HCEC 1CT (cell line): ENCODE results near the gene RPS27.

ENCODE experiments used
- DNase-seq: peaks from one replicate; pipeline ENCODE4 v3.0.0-alpha.2; 2017

Gene RPS27

GRCh38 chr1:153990468-153991150 lies at the start of gene RPS27:
RPS27 (plus strand) TSS chr1:153990762; CDS start chr1:153990797, 35 bp downstream.
- DNase-seq = peak; percentile 98

DNA sequence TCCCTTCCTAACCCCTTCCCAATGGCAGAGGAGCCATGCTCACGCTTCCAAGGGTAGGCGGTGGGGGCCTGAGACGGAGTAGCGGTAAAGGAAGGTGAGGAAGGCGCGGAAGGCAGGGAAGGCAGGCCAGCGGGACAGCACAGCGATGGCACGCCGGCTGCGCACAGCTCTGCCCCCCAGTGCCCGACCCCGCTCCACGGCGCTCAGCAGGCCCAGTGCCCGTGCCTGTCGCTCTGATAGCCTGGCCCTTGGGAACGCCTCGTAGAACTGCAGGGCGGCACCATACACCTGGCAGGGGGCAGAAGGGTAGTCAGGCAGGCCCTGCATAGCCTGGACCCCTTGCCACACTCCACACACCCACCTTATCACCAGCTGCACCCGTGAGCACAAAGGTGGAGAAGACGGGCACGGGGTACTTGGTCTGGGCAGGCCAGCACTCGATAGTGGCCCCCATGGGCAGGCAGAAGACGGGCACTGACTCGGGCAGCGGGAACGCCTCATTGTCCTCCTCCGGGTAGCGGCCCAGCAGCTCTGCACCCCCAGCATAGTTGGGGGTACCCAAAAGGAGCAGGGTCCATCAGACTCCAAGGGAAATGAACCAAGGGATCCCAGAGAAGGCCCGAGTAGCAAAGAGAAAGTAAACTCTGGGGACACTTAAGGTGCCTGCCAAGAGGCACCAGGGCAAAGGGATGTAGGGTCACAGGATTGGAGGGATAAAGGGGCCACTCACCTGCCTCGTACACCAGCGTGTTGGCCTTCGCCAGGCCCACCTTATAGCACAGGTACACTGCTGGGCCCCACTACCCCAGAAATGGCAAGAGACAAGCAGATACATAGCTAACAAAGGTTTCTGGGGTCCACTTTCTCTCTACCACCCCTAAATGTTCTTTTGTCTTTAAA lies 48.5 kb upstream of the RPS27 start:
- DNase-seq = no peak

GRCh38 chr1:153942766-153943549 lies 47.6 kb upstream of the RPS27 start:
- no peak for DNase-seq

- no peak for DNase-seq
Observed at GRCh38 chr1:153944005-153944826, 46.3 kb upstream of the RPS27 start.

GRCh38 chr1:153944827-153945117 lies 45.8 kb upstream of the RPS27 start:
- no peak for DNase-seq

- no peak for DNase-seq
Observed at GRCh38 chr1:153945131-153945794, 45.3 kb upstream of the RPS27 start.

GRCh38 chr1:153945795-153946621 lies 44.6 kb upstream of the RPS27 start:
- DNase-seq = peak; percentile 67

DNA sequence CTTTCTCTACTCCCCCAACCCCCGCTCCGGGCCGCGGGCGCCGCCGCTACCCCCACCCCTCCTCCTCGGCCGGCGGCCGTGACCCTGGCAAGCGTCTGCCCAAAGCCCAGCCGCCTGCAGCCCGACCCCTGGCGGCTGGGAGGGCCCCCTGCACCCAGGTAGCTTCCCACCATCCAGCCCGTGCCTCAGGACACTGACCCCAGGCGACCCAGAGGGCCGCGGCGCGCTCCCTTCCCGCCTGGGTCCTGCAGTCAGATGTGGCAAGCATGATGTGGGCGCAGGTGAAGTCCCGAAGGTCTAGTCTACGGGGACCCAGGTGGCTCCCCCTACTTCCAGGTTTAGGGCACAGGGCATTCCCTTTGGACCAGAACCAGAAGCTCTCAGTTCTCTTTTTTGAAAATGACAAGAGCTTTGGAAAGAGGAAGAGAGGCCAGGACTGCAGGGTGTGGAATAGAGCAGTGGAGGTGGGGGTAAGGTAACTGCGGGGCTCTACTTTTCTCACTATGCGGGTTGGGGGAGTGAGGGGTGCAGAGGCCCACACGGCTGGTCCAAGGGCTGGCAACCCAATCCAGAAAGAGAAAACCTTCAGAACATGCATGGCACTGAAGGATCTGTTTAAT lies 43.8 kb upstream of the RPS27 start, which contains the start of gene DENND4B:
TSS of gene DENND4B (minus strand) at position 97 of the 620 bp plus-strand sequence. CDS start 2,344 bp downstream, outside the sequence.
- peak; percentile 79 for DNase-seq

- no peak for DNase-seq
Observed at GRCh38 chr1:153951183-153951582, 39.4 kb upstream of the RPS27 start.

GRCh38 chr1:153951801-153952200 lies 38.8 kb upstream of the RPS27 start:
- no peak for DNase-seq

DNA sequence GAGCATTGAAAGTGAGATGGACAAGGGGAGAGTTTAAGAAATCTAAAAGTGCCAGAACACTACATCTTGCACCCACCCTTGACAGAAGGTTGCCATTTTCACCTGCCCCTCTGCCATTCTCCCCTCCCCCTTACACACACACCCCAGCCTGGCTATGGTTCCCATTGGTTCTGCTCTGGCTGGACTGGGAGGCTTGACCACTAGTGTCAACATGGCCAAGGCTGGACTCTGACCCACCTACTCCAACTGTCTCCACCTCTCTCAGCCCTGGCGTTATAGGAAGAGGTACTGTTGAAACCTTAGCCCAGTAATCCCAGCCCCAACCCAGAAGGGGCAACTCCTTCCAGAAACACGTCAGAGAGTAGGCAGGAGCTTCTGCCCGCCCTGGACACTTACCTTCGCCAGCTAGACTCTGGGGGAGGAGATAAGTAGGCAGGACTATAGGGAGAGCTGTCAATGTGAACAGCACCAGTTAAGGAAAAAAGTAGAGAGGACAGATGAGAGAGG lies 36.6 kb upstream of the RPS27 start:
- DNase-seq = no peak

DNA sequence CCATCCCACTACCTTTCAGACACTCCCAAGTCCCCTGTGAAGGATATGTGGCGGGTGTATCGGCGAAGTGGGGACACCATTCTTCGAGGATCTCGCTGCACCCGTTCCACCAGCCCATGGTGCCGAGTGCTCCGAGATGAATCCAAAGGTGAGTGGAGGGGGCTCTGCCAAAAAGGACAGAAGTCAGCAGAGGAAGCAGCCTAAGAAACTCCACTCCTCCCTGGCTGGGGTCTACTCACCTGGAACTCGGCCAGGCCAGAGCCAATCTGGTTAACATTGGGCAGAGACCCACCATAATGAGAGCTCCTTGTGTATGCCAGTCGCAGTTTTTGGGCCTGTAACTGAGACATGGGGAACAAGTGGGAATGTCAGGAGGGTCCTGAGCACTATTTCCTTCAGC lies 35.7 kb upstream of the RPS27 start:
- DNase-seq = no peak

DNA sequence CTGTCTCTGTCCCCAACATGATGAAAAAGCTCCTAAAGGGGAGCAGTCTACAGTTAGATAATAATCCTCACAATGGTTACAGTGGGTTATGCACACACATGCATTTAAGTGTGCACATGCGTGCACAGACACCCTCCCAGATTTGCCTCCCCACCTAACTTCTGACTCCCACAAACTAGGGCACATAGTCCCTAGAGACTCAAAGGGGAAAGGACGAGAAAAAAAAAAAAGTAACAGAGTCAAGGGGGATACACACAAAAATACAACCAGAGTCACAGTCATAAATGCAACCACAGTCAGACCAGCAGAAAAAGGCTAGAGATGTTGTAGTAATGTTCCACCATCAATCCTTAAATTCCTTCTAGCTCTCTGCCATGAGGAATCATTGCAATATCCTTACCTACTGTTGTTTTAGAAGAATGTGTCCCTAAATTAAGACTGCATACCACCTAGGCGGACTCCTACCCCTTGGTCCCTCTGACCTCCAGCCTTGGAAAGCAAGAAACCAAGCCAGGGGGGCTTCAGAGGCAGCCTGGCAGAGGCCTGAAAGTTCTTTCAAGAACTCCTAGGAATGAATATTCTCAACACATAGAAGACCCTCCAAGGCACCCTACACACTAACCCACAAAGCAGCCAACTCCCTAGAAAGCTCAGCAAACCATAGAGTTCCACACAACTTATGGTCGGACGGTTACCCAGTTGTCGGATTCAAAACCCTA lies 33.4 kb upstream of the RPS27 start:
- DNase-seq = no peak

GRCh38 chr1:153957744-153958110 lies 32.8 kb upstream of the RPS27 start:
- no peak for DNase-seq

GRCh38 chr1:153958111-153958960 lies 32.2 kb upstream of the RPS27 start, which contains the start of gene CRTC2:
CRTC2 (minus strand) TSS chr1:153958612; CDS start chr1:153958497, 115 bp downstream.
- DNase-seq = peak; percentile 99

GRCh38 chr1:153958961-153959260 lies 31.7 kb upstream of the RPS27 start:
- DNase-seq = peak; percentile 30

DNA sequence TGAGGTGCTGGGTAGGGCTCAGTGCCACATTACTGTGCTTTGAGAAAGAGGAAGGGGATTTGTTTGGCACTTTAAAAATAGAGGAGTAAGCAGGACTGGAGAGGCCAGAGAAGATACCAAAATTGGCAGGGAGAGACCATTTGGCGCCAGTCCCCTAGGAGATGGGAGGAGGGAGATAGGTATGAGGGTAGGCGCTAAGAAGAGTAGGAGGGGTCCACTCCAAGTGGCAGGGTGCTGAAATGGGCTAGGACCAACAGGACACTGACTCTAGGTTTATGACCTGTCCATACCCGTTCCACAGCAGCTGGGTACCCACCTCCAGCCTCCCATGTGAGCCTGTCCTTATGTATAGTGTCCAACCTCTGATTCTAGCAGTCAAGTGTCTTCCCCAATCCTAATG lies 31.1 kb upstream of the RPS27 start:
- DNase-seq = no peak

GRCh38 chr1:153960206-153960605 lies 30.4 kb upstream of the RPS27 start:
- no peak for DNase-seq

GRCh38 chr1:153961421-153961820 lies 29.1 kb upstream of the RPS27 start:
- no peak for DNase-seq
